Measurements from ENCODE around the gene DIP2B.

Gene DIP2B

GRCh38 chr12:50775251-50775650, 270.5 kb downstream of the DIP2B start:
- no peak for DNase-seq (ENCODE audit: low read depth)

- no peak for DNase-seq (ENCODE audit: low read depth)
These were observed 272.3 kb downstream of the DIP2B start for GRCh38 chr12:50776749-50777728.

GRCh38 chr12:50778663-50779590, 274.1 kb downstream of the DIP2B start:
- DNase-seq (ENCODE audit: low read depth), result no peak

- DNase-seq (ENCODE audit: low read depth), result no peak
These were observed 275.2 kb downstream of the DIP2B start for GRCh38 chr12:50780013-50780412.

GRCh38 chr12:50784501-50784900, 279.7 kb downstream of the DIP2B start:
- no peak for DNase-seq (ENCODE audit: low read depth)

- no peak for DNase-seq (ENCODE audit: low read depth)
These were observed 280.7 kb downstream of the DIP2B start for GRCh38 chr12:50785406-50786001.

- DNase-seq (ENCODE audit: low read depth), result no peak
These were observed 281.9 kb downstream of the DIP2B start for GRCh38 chr12:50786498-50787231.

GRCh38 chr12:50787618-50788017, 282.8 kb downstream of the DIP2B start:
- no peak for DNase-seq (ENCODE audit: low read depth)

- no peak for DNase-seq (ENCODE audit: low read depth)
These were observed 283.8 kb downstream of the DIP2B start for GRCh38 chr12:50788561-50788960.

GRCh38 chr12:50790081-50790480, 285.3 kb downstream of the DIP2B start:
- no peak for DNase-seq (ENCODE audit: low read depth)
